WTC11 (cell line): Measurements from ENCODE around the gene SYNRG. TPM values are rescaled to one million over a fixed set of nuclear protein-coding genes. Genes with fewer than 3 reads are reported as not detected.

ENCODE experiments used
- ATAC-seq: fragments of 200-7000 bp; cut with Tn5 transposase; 2 replicates; pipeline ENCODE4 v1.10.0; 2021; ENCODE audit warnings: mild to moderate bottlenecking, moderate library complexity
- Bru-seq: library from RNA; stranded (reverse); fragments of 400-500 nt; gene quantifications from one replicate; lab custom pipeline; 2021; lab: Mats Ljungman, UMichigan
- CTCF ChIA-PET: fragments of 300-600 bp; sonication (Branson Sonifier 250); formaldehyde crosslinking; loops from one replicate; lab custom pipeline; 2021; ENCODE audit warnings: antibody characterized with exemption; lab: Charles Lee
- POLR2A ChIA-PET: fragments of 350-600 bp; sonication (Branson Sonifier 250); formaldehyde crosslinking; loops from one replicate; lab custom pipeline; 2021; ENCODE audit warnings: antibody characterized with exemption; lab: Charles Lee
- DNase-seq: peaks from one replicate; pipeline ENCODE4 v3.0.0; 2021; ENCODE audit warnings: low spot score
- H3K27ac Mint-ChIP-seq: 2 replicates; pipeline ENCODE4 v1.8.0; 2021; ENCODE audit warnings: mixed read lengths
- H3K27me3 Mint-ChIP-seq: 2 replicates; pipeline ENCODE4 v1.8.0; 2021; ENCODE audit warnings: low read depth, mild to moderate bottlenecking, moderate library complexity, mixed read lengths
- H3K36me3 Mint-ChIP-seq: 2 replicates; pipeline ENCODE4 v1.8.0; 2021; ENCODE audit warnings: mixed read lengths
- H3K4me1 Mint-ChIP-seq: 2 replicates; pipeline ENCODE4 v1.8.0; 2022; ENCODE audit warnings: mixed read lengths
- H3K4me3 Mint-ChIP-seq: 2 replicates; pipeline ENCODE4 v1.8.0; 2021; ENCODE audit warnings: mild to moderate bottlenecking, moderate library complexity, mixed read lengths
- H3K9me3 Mint-ChIP-seq: 2 replicates; pipeline ENCODE4 v1.8.0; 2021; ENCODE audit warnings: mixed read lengths
- ETV6 ChIP-seq: sonication (generic); formaldehyde crosslinking; IDR thresholded peaks from 2 replicates; pipeline ENCODE4 v1.8.1; 2022; ENCODE audit warnings: mild to moderate bottlenecking, missing genetic modification reagents
- FOXJ3 ChIP-seq: sonication (generic); formaldehyde crosslinking; IDR thresholded peaks from 2 replicates; pipeline ENCODE4 v1.9.0; 2021; ENCODE audit warnings: missing genetic modification reagents, mild to moderate bottlenecking, borderline replicate concordance
- HMGXB4 ChIP-seq: sonication (generic); formaldehyde crosslinking; IDR thresholded peaks from 2 replicates; pipeline ENCODE4 v1.8.1; 2023; ENCODE audit warnings: mild to moderate bottlenecking, moderate library complexity, missing genetic modification reagents
- KAT7 ChIP-seq: sonication (generic); formaldehyde crosslinking; IDR thresholded peaks from 2 replicates; pipeline ENCODE4 v1.8.1; 2023; ENCODE audit warnings: missing genetic modification reagents, mild to moderate bottlenecking, borderline replicate concordance
- MAX ChIP-seq: sonication (generic); formaldehyde crosslinking; IDR thresholded peaks from 2 replicates; pipeline ENCODE4 v1.8.0; 2022; ENCODE audit warnings: mild to moderate bottlenecking, missing genetic modification reagents
- MXD4 ChIP-seq: fragments of 250-450 bp; sonication (Bioruptor Pico); IDR thresholded peaks from 2 replicates; pipeline ENCODE4 v1.8.0; 2021; ENCODE audit warnings: mild to moderate bottlenecking, moderate library complexity, borderline replicate concordance
- NR1H2 ChIP-seq: sonication (generic); formaldehyde crosslinking; IDR thresholded peaks from 2 replicates; pipeline ENCODE4 v1.9.0; 2021; ENCODE audit warnings: mild to moderate bottlenecking, moderate library complexity, missing genetic modification reagents
- NR2C2 ChIP-seq: sonication (generic); formaldehyde crosslinking; IDR thresholded peaks from 2 replicates; pipeline ENCODE4 v1.8.0; 2022; ENCODE audit warnings: mild to moderate bottlenecking, missing genetic modification reagents
- USF2 ChIP-seq: sonication (generic); formaldehyde crosslinking; IDR thresholded peaks from 2 replicates; pipeline ENCODE4 v1.8.1; 2023; ENCODE audit warnings: mild to moderate bottlenecking, missing genetic modification reagents, moderate library complexity
- ZBTB21 ChIP-seq: sonication (generic); formaldehyde crosslinking; IDR thresholded peaks from 2 replicates; pipeline ENCODE4 v1.8.1; 2023; ENCODE audit warnings: mild to moderate bottlenecking, missing genetic modification reagents, borderline replicate concordance
- ZNF281 ChIP-seq: sonication (generic); formaldehyde crosslinking; IDR thresholded peaks from 2 replicates; pipeline ENCODE4 v1.8.0; 2023; ENCODE audit warnings: mild to moderate bottlenecking, missing genetic modification reagents
- long read RNA-seq, 3 experiments: library from RNA in 1 of 3; library from capped mRNA in 1 of 3; library from polyadenylated mRNA in 1 of 3; unstranded in 2 of 3; stranded (forward) in 1 of 3; transcript quantifications; one replicate each; pipeline ENCODE4 v2.0.0, GENCODE V29; 2021
- total RNA-seq: library from RNA; stranded (reverse); gene quantifications from 3 replicates; pipeline ENCODE4 v1.2.3, GENCODE V29; 2021
- TF ChIP-seq, protein P1 (sequence below): sonication (generic); formaldehyde crosslinking; IDR thresholded peaks from 2 replicates; pipeline ENCODE4 v1.8.0; 2022; ENCODE audit warnings: mild to moderate bottlenecking, missing genetic modification reagents
- TF ChIP-seq, protein P2 (sequence below): sonication (generic); formaldehyde crosslinking; conservative IDR thresholded peaks from 2 replicates; pipeline ENCODE4 v1.8.1; 2022; ENCODE audit warnings: mild to moderate bottlenecking, missing genetic modification reagents
- TF ChIP-seq, protein P3 (sequence below): sonication (generic); formaldehyde crosslinking; IDR thresholded peaks from 2 replicates; pipeline ENCODE4 v1.8.1; 2022; ENCODE audit warnings: missing genetic modification reagents, borderline replicate concordance
- TF ChIP-seq, protein P4 (sequence below): sonication (generic); formaldehyde crosslinking; IDR thresholded peaks from 2 replicates; pipeline ENCODE4 v1.8.0; 2023; ENCODE audit warnings: missing genetic modification reagents, mild to moderate bottlenecking, borderline replicate concordance

SYNRG gene, protein sequence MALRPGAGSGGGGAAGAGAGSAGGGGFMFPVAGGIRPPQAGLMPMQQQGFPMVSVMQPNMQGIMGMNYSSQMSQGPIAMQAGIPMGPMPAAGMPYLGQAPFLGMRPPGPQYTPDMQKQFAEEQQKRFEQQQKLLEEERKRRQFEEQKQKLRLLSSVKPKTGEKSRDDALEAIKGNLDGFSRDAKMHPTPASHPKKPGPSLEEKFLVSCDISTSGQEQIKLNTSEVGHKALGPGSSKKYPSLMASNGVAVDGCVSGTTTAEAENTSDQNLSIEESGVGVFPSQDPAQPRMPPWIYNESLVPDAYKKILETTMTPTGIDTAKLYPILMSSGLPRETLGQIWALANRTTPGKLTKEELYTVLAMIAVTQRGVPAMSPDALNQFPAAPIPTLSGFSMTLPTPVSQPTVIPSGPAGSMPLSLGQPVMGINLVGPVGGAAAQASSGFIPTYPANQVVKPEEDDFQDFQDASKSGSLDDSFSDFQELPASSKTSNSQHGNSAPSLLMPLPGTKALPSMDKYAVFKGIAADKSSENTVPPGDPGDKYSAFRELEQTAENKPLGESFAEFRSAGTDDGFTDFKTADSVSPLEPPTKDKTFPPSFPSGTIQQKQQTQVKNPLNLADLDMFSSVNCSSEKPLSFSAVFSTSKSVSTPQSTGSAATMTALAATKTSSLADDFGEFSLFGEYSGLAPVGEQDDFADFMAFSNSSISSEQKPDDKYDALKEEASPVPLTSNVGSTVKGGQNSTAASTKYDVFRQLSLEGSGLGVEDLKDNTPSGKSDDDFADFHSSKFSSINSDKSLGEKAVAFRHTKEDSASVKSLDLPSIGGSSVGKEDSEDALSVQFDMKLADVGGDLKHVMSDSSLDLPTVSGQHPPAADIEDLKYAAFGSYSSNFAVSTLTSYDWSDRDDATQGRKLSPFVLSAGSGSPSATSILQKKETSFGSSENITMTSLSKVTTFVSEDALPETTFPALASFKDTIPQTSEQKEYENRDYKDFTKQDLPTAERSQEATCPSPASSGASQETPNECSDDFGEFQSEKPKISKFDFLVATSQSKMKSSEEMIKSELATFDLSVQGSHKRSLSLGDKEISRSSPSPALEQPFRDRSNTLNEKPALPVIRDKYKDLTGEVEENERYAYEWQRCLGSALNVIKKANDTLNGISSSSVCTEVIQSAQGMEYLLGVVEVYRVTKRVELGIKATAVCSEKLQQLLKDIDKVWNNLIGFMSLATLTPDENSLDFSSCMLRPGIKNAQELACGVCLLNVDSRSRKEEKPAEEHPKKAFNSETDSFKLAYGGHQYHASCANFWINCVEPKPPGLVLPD (N-terminal part only)
- total RNA-seq (28.6 to 31.3 TPM (median 30.0 TPM) in 3 replicates), Bru-seq, nascent RNA (percentile 70 among the genes with signal in this experiment)
- long read RNA-seq, experiment 1, full-length matches to known transcripts: 8 of 93 reads
- long read RNA-seq, experiment 1, partial matches to known transcripts: 13 of 93 reads
- long read RNA-seq, experiment 1, other reads (novel, unspliced or antisense): 72 of 93 reads
- long read RNA-seq, experiment 2, partial matches to known transcripts: 5 of 27 reads
- long read RNA-seq, experiment 2, other reads (novel, unspliced or antisense): 22 of 27 reads
- long read RNA-seq, experiment 3, partial matches to known transcripts: 2 of 2 reads
- long read RNA-seq, experiment 3, other reads (novel, unspliced or antisense): 0 of 2 reads

DNA sequence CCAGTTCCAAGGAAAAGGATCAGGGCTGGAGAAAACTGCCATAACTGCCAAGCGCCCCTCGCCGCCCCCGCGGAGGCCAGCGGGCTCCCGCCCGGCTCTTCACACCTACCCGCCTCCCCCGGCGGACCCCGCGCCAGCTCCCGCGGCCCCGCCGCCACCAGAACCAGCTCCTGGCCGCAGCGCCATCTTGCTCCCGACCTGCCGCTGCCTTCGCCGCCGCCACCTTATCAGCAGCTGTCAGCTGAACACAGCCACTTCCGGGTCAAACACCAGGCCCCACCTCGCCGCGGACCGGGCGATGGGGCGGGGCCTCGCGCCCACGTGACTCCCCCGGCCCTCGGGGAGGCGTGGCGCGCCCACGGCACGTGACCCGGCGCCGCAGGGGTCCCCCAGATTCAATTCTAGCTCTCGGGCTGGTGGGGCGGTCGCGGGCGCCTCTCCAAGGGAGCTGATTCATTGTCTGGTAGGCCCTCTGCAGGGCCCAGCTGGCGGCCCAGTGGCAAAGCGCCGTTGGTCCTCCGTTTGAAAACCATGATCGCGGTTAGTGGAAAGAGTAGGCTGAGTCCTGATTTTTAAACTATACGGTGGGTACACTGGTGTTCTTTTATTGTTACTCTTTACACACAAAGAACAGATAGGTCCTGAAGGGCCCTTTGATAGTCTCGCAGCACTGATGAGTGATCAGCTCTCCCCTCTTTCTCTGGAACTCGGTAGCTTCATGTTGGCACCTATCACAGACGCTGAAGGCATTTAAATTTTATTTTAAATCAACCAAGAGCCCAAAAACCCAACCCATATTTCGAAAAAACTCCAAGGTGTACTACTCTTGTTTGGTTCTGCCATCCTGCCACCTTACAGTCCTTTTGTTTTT is at the start of gene SYNRG:
TSS of gene SYNRG (minus strand) at position 249 of the 871 bp plus-strand sequence. CDS start at position 186, 63 bp downstream.
- Mint-ChIP-seq H3K4me3 (peak within 1 kb of the TSS; percentile 91), H3K27me3 (no peaks in the 10 kb centered on the region), H3K9me3 (no peaks in the 10 kb centered on the region), H3K36me3 (peaks cover 12% of the 10 kb centered on the region), H3K4me1 (peaks cover 24% of the 10 kb centered on the region), H3K27ac (peak within 1 kb of the TSS; percentile 97)
- DNase-seq (peak; percentile 97), ATAC-seq (peak; percentile 91)
- ChIA-PET CTCF (interaction anchor here (0.7 to 2.4 kb wide), 18 partner anchors 13 to 1556 kb away, joined by 3 to 13 read pairs (median 4); partner anchors contain the start of genes DUSP14 and HNF1B), POLR2A (interaction anchor here (0.6 to 1.4 kb wide), 10 partner anchors 9 to 251 kb away, joined by 3 to 5 read pairs (median 4); partner anchors contain the start of gene HNF1B)
- 0 out of 2 replicates have a peak, but pooled peaks have one; percentile 5 for TF ChIP-seq KAT7 (CRISPR knock-in tag)
- TF ChIP-seq ZBTB21: peak; percentile 78; the same call in 1 of the 2 replicates
- TF ChIP-seq NR2C2 (CRISPR knock-in tag): peak; percentile 86
- peak; percentile 82; the same call in 1 of the 2 replicates for TF ChIP-seq MAX
- no peak for TF ChIP-seq NR1H2 (CRISPR knock-in tag)
- no peak for TF ChIP-seq ZNF281 (CRISPR knock-in tag)
- TF ChIP-seq USF2 (CRISPR knock-in tag): peak; percentile 100
- TF ChIP-seq HMGXB4 (CRISPR knock-in tag): peak; percentile 91
- TF ChIP-seq ETV6 (CRISPR knock-in tag): no peak
- no peak for TF ChIP-seq MXD4 (CRISPR knock-in tag)
- TF ChIP-seq FOXJ3 (CRISPR knock-in tag): no peak
- TF ChIP-seq, protein P1, sequence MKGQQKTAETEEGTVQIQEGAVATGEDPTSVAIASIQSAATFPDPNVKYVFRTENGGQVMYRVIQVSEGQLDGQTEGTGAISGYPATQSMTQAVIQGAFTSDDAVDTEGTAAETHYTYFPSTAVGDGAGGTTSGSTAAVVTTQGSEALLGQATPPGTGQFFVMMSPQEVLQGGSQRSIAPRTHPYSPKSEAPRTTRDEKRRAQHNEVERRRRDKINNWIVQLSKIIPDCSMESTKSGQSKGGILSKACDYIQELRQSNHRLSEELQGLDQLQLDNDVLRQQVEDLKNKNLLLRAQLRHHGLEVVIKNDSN: peak; percentile 99
- TF ChIP-seq, protein P2, sequence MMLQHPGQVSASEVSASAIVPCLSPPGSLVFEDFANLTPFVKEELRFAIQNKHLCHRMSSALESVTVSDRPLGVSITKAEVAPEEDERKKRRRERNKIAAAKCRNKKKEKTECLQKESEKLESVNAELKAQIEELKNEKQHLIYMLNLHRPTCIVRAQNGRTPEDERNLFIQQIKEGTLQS (CRISPR knock-in tag): no peak
- TF ChIP-seq, protein P3, sequence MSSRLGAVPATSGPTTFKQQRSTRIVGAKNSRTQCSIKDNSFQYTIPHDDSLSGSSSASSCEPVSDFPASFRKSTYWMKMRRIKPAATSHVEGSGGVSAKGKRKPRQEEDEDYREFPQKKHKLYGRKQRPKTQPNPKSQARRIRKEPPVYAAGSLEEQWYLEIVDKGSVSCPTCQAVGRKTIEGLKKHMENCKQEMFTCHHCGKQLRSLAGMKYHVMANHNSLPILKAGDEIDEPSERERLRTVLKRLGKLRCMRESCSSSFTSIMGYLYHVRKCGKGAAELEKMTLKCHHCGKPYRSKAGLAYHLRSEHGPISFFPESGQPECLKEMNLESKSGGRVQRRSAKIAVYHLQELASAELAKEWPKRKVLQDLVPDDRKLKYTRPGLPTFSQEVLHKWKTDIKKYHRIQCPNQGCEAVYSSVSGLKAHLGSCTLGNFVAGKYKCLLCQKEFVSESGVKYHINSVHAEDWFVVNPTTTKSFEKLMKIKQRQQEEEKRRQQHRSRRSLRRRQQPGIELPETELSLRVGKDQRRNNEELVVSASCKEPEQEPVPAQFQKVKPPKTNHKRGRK (CRISPR knock-in tag): no peak
- TF ChIP-seq, protein P4, sequence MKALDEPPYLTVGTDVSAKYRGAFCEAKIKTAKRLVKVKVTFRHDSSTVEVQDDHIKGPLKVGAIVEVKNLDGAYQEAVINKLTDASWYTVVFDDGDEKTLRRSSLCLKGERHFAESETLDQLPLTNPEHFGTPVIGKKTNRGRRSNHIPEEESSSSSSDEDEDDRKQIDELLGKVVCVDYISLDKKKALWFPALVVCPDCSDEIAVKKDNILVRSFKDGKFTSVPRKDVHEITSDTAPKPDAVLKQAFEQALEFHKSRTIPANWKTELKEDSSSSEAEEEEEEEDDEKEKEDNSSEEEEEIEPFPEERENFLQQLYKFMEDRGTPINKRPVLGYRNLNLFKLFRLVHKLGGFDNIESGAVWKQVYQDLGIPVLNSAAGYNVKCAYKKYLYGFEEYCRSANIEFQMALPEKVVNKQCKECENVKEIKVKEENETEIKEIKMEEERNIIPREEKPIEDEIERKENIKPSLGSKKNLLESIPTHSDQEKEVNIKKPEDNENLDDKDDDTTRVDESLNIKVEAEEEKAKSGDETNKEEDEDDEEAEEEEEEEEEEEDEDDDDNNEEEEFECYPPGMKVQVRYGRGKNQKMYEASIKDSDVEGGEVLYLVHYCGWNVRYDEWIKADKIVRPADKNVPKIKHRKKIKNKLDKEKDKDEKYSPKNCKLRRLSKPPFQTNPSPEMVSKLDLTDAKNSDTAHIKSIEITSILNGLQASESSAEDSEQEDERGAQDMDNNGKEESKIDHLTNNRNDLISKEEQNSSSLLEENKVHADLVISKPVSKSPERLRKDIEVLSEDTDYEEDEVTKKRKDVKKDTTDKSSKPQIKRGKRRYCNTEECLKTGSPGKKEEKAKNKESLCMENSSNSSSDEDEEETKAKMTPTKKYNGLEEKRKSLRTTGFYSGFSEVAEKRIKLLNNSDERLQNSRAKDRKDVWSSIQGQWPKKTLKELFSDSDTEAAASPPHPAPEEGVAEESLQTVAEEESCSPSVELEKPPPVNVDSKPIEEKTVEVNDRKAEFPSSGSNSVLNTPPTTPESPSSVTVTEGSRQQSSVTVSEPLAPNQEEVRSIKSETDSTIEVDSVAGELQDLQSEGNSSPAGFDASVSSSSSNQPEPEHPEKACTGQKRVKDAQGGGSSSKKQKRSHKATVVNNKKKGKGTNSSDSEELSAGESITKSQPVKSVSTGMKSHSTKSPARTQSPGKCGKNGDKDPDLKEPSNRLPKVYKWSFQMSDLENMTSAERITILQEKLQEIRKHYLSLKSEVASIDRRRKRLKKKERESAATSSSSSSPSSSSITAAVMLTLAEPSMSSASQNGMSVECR (CRISPR knock-in tag): peak; percentile 93
